ENCODE data around the gene MGAT5.

Gene MGAT5

DNA sequence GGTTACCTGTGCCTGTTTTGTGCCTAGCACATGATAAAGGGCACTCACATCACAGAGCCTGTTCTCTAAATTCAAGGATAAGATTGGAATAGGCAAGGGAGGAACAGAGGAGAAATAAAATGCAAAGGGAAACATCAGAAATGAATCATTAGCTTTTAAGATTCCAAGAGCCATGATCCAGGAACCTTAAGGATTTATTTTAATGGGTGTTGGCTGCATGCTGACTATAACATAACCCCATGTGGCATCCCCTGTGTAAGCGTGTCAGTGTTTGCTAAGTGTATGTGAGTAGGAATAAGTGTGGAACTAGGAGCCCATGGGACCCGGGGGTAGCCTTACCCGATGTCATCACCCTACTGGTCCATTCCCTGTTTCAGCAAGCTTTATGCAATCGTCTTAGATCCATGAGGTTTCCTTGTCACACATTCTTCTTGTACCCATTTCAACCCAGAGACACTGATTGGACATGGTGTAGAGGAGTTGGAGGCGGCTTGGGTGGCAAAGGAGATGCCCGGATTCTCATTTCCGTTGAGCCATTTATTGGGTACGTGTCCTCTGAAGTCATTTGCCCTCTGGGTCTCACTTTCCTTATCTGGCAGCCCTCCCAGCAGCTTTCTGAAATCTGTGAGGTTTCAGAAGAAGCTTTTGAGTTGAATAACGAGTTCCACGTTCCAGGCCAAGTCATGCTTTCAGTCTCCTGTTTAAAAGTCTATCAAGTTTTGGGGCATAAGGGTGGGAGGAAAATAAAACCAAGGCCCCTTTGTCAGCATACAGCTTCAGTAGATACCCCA is 117.0 kb downstream of the MGAT5 start:
- DNase-seq, result no peak

- DNase-seq, result no peak
Measured at GRCh38 chr2:134372141-134372540, 118.3 kb downstream of the MGAT5 start.

DNA sequence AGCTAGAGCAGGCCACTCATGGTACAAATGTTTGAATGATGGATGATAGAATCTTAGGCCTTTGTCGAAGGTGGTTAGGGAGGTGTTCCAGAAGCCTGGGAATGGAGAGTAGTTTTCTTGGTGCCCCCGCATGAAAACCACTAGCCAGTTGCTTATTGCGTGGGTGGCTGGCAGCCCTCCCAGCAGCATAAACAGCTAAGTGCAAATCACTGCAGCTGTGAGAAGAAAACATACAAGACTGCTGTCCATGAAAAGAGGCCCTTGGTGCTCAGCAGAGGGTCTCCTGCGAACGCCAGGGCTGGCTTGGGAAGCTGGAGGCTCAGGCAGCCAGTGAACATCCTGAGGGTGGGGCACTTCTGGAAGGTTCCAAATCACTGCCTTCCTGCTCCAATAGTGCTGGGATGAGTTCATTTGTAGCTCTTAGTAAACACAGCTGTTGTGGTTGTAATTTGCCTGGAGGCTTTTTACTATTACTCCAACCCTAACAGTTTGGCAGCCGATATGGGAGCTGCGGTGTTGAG is 118.8 kb downstream of the MGAT5 start:
- no peak for DNase-seq

- DNase-seq, result no peak
Measured at GRCh38 chr2:134375935-134376334, 122.1 kb downstream of the MGAT5 start.

- DNase-seq, result no peak
Measured at GRCh38 chr2:134377730-134378129, 123.9 kb downstream of the MGAT5 start.

GRCh38 chr2:134379293-134379692 is 125.4 kb downstream of the MGAT5 start:
- DNase-seq, result no peak

DNA sequence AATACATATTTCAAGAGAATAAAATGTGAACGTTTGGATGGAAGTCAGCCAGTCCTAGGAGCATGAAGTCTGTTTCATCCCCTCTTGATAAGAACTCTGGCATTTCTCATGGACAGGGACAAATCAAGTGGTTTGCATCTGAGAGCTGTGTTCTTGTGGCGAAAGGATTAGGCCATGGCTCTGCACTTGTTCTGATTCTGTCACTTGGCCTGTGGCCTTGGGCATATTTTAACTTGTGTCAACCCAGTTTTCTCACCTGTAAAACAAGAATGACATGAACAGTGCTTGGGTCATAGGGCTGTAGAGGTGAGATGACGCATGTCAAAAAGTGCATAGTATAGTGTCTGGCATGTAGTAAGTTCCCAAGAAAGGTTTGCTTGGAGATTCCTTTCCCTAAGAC is 125.8 kb downstream of the MGAT5 start:
- DNase-seq, result no peak

GRCh38 chr2:134381141-134381540 is 127.3 kb downstream of the MGAT5 start:
- no peak for DNase-seq

DNA sequence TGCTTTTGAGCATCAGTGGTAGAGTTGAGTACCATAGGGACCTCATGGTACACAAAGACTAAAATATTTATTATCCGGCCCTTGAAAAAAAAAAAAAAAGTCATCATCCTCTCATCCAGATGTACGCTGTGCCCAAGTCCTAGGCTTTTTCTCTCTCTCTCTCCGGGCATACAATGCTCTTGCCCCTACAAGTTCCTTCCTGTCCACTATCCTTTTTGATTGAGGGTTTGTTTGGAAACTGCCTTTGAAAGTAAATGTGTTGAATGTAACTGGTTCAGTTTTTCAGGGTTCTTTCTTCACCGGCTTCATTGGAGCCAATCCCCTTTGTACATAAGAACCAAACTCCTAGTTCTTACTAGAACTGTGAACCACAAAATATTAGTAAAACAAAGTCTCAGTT is 130.3 kb downstream of the MGAT5 start:
- no peak for DNase-seq

DNA sequence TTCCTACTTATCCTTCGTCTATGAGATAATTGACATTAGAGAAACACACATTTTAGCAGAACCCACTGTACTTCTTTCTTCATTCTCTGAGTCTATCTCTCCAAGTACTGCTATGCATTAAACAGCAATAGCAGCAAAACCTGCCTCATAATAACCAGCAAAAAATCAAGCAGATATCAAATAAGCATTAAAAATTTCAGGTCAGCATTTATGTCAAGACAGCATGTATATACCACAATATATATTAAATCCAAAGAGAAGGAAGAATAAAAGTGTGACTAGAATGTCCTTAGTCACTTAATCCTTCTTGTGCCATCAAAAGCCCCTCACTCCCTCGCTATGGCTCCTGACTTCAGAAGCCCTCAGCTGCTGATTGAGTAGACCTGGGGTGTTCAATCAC is 131.3 kb downstream of the MGAT5 start:
- no peak for DNase-seq

DNA sequence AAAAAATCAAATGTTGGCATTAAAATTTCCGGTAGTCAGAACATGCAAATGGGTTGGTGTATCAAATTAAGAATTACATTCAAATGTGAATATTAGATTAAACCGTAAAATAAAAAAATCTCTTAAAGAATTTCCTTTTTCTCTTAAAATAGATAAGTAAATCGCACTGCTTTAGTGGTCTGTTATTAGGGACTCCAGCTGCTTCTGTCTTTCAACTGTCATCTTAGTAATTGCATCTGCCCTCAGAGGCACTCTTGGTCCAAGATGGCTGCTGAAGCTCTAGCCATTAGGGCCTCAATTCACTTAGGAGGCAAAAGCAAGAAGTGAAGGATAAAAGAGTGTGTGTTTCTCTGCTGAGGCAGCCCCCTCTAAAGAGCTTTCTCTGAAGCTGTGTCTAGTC is 132.4 kb downstream of the MGAT5 start:
- no peak for DNase-seq

GRCh38 chr2:134389381-134389780 is 135.5 kb downstream of the MGAT5 start:
- no peak for DNase-seq

DNA sequence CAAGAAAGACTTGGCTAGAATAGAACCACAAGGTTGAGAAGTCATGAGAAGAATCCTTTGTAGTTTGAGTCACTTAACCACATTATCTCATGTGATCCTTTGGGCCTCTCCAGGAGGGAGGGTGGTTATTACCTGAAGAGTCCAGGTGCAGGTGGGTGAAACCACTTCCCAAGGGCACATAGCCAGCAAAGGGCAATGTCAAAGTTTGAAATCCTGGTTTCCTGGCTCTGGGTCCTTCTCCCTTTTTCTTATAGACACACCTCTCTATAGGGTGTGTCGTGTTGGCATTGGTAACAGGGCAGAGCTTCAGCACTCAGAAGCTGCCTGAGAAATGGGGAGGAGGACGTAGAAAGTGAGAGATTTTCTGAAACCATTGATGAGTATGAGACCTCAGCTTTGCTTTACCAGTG is 137.9 kb downstream of the MGAT5 start:
- DNase-seq, result no peak

- DNase-seq, result no peak
Measured at GRCh38 chr2:134392442-134393074, 138.7 kb downstream of the MGAT5 start.

DNA sequence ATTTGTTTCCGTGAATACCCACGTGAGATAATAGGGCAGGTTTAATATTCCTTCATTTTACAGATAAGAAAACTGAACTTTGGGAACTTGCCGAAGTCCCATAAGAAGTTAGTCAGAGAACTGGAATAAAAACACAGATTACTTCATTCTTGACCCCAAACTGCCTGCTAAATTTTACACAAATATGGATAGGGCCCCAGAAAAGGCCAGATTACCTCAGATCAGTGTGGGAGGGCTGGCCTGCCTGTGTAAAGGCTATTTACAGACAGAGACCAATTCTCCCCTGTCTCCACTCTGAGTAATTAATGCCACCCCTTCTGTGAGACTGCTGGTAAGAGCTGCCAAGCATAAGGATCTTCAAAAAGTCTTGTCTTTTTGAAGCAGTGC is 139.2 kb downstream of the MGAT5 start:
- DNase-seq, result no peak

DNA sequence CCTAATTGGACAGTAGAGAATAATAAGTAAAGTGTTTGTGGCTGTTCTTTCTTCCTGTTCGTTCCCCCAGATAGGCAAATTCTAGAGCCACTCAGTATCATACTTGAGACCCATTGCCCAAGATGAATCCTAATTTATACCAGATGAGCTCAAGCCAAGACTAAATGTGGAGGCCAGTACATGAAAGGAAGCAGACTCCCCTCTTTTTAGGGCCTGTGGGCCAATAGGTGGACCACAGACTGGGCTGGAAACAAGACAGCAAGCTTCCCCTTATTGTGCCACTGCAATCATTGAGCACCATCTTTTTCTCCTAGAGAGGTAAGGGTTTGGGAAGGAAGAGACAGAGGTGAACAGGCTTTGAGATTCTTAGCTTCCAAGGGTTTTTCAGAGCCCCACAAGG is 141.9 kb downstream of the MGAT5 start:
- DNase-seq, result no peak

- no peak for DNase-seq
Measured at GRCh38 chr2:134396493-134396892, 142.6 kb downstream of the MGAT5 start.

DNA sequence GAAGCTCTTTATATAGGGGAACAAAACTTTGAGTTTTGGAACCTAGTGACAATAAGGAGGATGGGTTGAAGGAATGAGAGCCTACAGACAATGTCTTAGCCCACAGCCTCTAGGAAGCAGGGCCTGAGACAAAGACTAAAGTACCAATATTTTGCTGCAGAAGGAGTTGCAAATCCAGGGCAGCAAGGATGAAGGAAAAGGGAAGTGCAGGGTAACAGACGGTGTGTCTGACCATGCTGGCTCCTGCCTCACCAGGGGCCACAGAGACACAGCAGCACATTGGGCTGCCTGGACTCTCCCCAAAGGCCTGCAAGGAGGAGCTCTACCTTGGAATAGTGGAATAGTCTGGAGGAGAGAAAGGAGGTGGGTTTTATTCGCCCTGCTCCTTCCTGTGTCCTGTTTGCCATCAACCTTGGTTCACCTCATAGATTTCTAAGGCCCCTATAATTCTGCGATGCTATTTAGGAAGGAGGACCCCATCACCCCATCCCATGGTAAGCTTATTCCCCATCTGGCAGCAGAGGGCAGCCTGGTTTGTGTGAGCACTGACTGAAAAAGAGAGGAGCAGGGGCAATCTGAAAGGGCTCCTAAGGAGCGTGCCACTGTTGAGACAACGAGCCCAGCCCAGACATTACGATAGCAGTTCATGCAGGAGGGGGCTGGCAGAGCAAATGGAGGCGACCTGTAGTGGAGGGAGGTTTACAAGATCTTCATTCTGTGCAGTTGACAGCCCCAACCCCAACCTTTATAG is 143.4 kb downstream of the MGAT5 start:
- no peak for DNase-seq

DNA sequence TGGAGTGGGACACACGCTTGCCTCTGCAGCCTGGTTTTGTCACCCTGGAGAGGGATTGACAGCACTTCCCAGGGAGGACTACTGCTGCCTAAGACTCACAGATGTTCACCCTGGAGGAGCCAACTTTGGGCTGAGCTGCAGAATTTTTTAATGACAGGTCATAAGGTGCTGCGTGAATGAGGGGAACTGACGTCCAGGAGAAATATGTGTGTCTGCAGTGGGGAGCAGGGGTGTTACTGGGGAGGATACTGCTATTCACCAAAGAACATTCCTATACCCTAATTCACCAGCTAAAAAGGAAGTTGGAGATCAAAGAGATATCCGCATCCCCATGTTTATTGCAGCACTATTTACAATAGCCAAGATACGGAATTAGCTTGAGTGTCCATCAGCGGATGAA is 144.4 kb downstream of the MGAT5 start:
- DNase-seq, result no peak

DNA sequence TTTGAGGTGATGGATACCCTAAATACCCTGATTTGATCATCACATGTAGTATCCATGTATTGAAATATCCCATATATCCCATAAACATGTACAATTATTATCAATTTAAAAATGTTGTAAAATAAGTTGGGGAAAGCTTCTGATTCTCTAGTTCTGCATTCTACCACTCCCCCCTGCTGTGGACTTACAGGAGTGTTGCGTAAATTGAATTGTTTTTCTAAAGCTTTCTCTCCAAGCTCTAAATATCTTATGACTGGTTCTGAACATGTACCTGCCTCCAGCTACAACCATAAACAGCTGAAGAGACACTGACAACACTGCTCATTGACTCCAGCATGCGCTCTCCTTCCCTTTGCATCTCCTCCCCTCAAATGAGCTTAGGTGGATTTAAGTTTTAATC is 145.2 kb downstream of the MGAT5 start:
- DNase-seq, result no peak

- DNase-seq, result no peak
Measured at GRCh38 chr2:134401081-134401497, 147.2 kb downstream of the MGAT5 start.

GRCh38 chr2:134401789-134402188 is 147.9 kb downstream of the MGAT5 start:
- DNase-seq, result no peak

GRCh38 chr2:134402410-134402809 is 148.5 kb downstream of the MGAT5 start:
- no peak for DNase-seq

- DNase-seq, result no peak
Measured at GRCh38 chr2:134405611-134406081, 151.8 kb downstream of the MGAT5 start.

Data from NCI-H2107 (cell line).